ENCODE data around the gene OR51D1. TPM values are rescaled to one million over a fixed set of nuclear protein-coding genes. Genes with fewer than 3 reads are reported as not detected.

Gene OR51D1
- total RNA-seq (not detected in 2 replicates), polyA plus RNA-seq (not detected in 2 replicates), polyA minus RNA-seq (ENCODE audit: low replicate concordance) (not detected in 2 replicates)
- not detected in 2 replicates for polyA plus RNA-seq (2012)

- peak within 1 kb of the TSS; percentile 6 for H2AFZ ChIP-seq (ENCODE audit: low read length)
These were observed at the start of gene OR51D1 for GRCh38 chr11:4636962-4637661. Gene OR51D1 (plus strand): TSS chr11:4637477. CDS start chr11:4639791, 2,314 bp downstream.

DNA sequence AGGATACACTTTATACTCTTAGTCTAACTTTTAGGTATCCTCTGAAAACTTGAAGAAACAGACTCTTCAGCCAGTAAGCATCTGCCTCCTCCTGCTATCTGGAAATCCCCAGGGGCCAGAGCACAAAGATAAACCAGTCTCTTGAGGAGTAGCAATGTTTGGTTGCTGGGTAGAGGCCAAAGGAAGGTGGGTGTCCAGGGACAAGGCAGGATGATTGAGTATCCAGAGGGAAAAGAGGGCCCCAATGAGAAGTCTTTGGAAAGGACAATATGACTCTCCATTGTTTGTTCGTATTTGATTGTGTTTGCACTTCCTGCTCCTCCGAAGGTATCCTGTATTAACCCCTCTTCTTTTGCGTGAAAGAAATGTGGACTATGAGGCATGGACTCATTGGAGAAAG lies 48.3 kb upstream of the OR51D1 start:
- Histone ChIP-seq H3K27ac (ENCODE audit: insufficient read depth, low read length) (no peak overlapping the region), H3K79me2 (ENCODE audit: control insufficient read depth, insufficient read depth, low read length) (no peaks in the 10 kb centered on the region), H3K4me2 (ENCODE audit: extremely low read depth, insufficient read depth, low read length) (no peak overlapping the region), H2AFZ (ENCODE audit: low read length) (no peak overlapping the region), H4K20me1 (ENCODE audit: control insufficient read depth, extremely low read depth, insufficient read depth, low read length) (no peaks in the 10 kb centered on the region), H3K36me3 (ENCODE audit: control insufficient read depth, insufficient read depth, low read length) (no peaks in the 10 kb centered on the region), H3K9me3 (ENCODE audit: control insufficient read depth, insufficient read depth, low read depth, low read length) (no peaks in the 10 kb centered on the region), H3K27me3 (ENCODE audit: control insufficient read depth, insufficient read depth, low read length) (no peaks in the 10 kb centered on the region), H3K4me1 (ENCODE audit: control insufficient read depth, extremely low read depth, insufficient read depth, low read length) (no peaks in the 10 kb centered on the region), H3K4me3 (replicated peaks in 1 of 4; ENCODE audit: control extremely low read depth in 1 of 4, insufficient read depth in 1 of 4, low read depth in 3 of 4, low read length in 4 of 4) (no peak overlapping the region), H3K9ac (ENCODE audit: insufficient read depth, low read length) (no peak overlapping the region)
- TF ChIP-seq EZH2 (IDR thresholded peaks at IDR 0.05; ENCODE audit: low read length, missing control alignments) (no peak), CTCF (conservative IDR thresholded peaks at IDR 0.05 in 1 of 2, IDR thresholded peaks at IDR 0.05 in 1 of 2; ENCODE audit: low read depth in 1 of 2, low read length in 2 of 2) (no peak)
- no peak for DNase-seq (ENCODE audit: low read depth in 2 of 2)

More at GRCh38 chr11:4636962-4637661, at the start of gene OR51D1:
- DNase-seq (ENCODE audit: low read depth in 2 of 2) = peak; percentile 37 to 59
- Histone ChIP-seq H4K20me1 (ENCODE audit: control insufficient read depth, extremely low read depth, insufficient read depth, low read length) (no peaks in the 10 kb centered on the region), H3K79me2 (ENCODE audit: control insufficient read depth, insufficient read depth, low read length) (no peaks in the 10 kb centered on the region), H3K27ac (ENCODE audit: insufficient read depth, low read length) (no peak within 1 kb of the TSS), H3K4me1 (ENCODE audit: control insufficient read depth, extremely low read depth, insufficient read depth, low read length) (no peaks in the 10 kb centered on the region), H3K27me3 (ENCODE audit: control insufficient read depth, insufficient read depth, low read length) (no peaks in the 10 kb centered on the region), H3K9me3 (ENCODE audit: control insufficient read depth, insufficient read depth, low read depth, low read length) (no peaks in the 10 kb centered on the region), H3K4me3 (replicated peaks in 1 of 4; ENCODE audit: control extremely low read depth in 1 of 4, insufficient read depth in 1 of 4, low read depth in 3 of 4, low read length in 4 of 4) (no peak within 1 kb of the TSS), H3K9ac (ENCODE audit: insufficient read depth, low read length) (no peak within 1 kb of the TSS), H3K4me2 (ENCODE audit: extremely low read depth, insufficient read depth, low read length) (peak within 1 kb of the TSS; percentile 11), H3K36me3 (ENCODE audit: control insufficient read depth, insufficient read depth, low read length) (no peaks in the 10 kb centered on the region)
- TF ChIP-seq EZH2 (IDR thresholded peaks at IDR 0.05; ENCODE audit: low read length, missing control alignments) (no peak), CTCF (conservative IDR thresholded peaks at IDR 0.05 in 1 of 2, IDR thresholded peaks at IDR 0.05 in 1 of 2; ENCODE audit: low read depth in 1 of 2, low read length in 2 of 2) (peak; percentile 96)

GRCh38 chr11:4593739-4594138 lies 43.5 kb upstream of the OR51D1 start, which contains the start of gene OR52I1:
Gene OR52I1 (plus strand): TSS chr11:4594039. CDS start chr11:4594039, 0 bp downstream.
- Histone ChIP-seq H3K27me3 (ENCODE audit: control insufficient read depth, insufficient read depth, low read length) (no peaks in the 10 kb centered on the region), H2AFZ (ENCODE audit: low read length) (no peak within 1 kb of the TSS), H3K27ac (ENCODE audit: insufficient read depth, low read length) (no peak within 1 kb of the TSS), H3K9me3 (ENCODE audit: control insufficient read depth, insufficient read depth, low read depth, low read length) (no peaks in the 10 kb centered on the region), H3K9ac (ENCODE audit: insufficient read depth, low read length) (no peak within 1 kb of the TSS), H4K20me1 (ENCODE audit: control insufficient read depth, extremely low read depth, insufficient read depth, low read length) (no peaks in the 10 kb centered on the region), H3K4me3 (replicated peaks in 1 of 4; ENCODE audit: control extremely low read depth in 1 of 4, insufficient read depth in 1 of 4, low read depth in 3 of 4, low read length in 4 of 4) (no peak within 1 kb of the TSS), H3K36me3 (ENCODE audit: control insufficient read depth, insufficient read depth, low read length) (no peaks in the 10 kb centered on the region), H3K4me2 (ENCODE audit: extremely low read depth, insufficient read depth, low read length) (no peak within 1 kb of the TSS), H3K4me1 (ENCODE audit: control insufficient read depth, extremely low read depth, insufficient read depth, low read length) (no peaks in the 10 kb centered on the region), H3K79me2 (ENCODE audit: control insufficient read depth, insufficient read depth, low read length) (no peaks in the 10 kb centered on the region)
- DNase-seq (ENCODE audit: low read depth in 2 of 2) = no peak
- no peak for TF ChIP-seq EZH2 (IDR thresholded peaks at IDR 0.05; ENCODE audit: low read length, missing control alignments)
- no peak for TF ChIP-seq CTCF (conservative IDR thresholded peaks at IDR 0.05 in 1 of 2, IDR thresholded peaks at IDR 0.05 in 1 of 2; ENCODE audit: low read depth in 1 of 2, low read length in 2 of 2)
